ENCODE results near the gene SLC16A4. TPM values are rescaled to one million over a fixed set of nuclear protein-coding genes. Genes with fewer than 3 reads are reported as not detected.

Gene SLC16A4
- total RNA-seq, 2 experiments from 2014 or later = 0.22 to 0.38 TPM

DNA sequence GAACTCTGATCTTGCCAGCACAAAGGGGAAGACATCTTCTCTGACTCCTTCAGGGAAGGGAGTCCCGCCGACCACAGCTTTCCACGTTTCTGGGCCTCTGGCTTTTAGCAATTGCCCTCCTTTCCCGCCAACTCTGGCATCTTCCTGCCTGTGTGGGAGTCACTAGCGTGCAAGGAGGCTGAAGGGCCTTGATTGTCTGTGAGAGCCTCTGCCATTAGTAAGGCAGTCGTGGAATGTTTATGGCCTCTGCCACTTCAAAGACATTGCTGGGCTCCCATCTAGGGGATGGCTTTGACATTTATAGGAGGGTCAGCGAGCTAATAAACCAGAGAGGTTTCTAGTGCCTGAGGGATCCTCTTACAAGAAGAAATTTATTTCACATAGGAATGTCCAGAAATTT lies 45.8 kb upstream of the SLC16A4 start:
- H3K4me1 ChIP-seq (ENCODE audit: insufficient read depth, low read length, poor library complexity, severe bottlenecking) = peaks cover 3% of the 10 kb centered on the region
- no peaks in the 10 kb centered on the region for H3K9me2 ChIP-seq (ENCODE audit: insufficient read depth, low read length)
- H3K4me3 ChIP-seq (ENCODE audit: low read depth, low read length, poor library complexity, severe bottlenecking) = no peak overlapping the region
- H3K27ac ChIP-seq (ENCODE audit: low read depth, low read length, poor library complexity, severe bottlenecking) = no peak overlapping the region
- H3K79me2 ChIP-seq (ENCODE audit: insufficient read depth, low read depth, low read length) = no peaks in the 10 kb centered on the region
- ChIA-PET CTCF (ENCODE audit: unreplicated experiment) (interaction anchor here (0.6 kb wide), 1 partner anchor 98 kb away, joined by 3 read pairs; no protein-coding TSS in a partner anchor), POLR2A (no interaction called here)
- no peak overlapping the region for H2AFZ ChIP-seq (ENCODE audit: low read length)
- no peaks in the 10 kb centered on the region for H3K9me3 ChIP-seq (ENCODE audit: low read length)
- no peaks in the 10 kb centered on the region for H4K20me1 ChIP-seq (ENCODE audit: insufficient read depth, low read length)
- TF ChIP-seq, protein P1, sequence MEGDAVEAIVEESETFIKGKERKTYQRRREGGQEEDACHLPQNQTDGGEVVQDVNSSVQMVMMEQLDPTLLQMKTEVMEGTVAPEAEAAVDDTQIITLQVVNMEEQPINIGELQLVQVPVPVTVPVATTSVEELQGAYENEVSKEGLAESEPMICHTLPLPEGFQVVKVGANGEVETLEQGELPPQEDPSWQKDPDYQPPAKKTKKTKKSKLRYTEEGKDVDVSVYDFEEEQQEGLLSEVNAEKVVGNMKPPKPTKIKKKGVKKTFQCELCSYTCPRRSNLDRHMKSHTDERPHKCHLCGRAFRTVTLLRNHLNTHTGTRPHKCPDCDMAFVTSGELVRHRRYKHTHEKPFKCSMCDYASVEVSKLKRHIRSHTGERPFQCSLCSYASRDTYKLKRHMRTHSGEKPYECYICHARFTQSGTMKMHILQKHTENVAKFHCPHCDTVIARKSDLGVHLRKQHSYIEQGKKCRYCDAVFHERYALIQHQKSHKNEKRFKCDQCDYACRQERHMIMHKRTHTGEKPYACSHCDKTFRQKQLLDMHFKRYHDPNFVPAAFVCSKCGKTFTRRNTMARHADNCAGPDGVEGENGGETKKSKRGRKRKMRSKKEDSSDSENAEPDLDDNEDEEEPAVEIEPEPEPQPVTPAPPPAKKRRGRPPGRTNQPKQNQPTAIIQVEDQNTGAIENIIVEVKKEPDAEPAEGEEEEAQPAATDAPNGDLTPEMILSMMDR (conservative IDR thresholded peaks at IDR 0.05; ENCODE audit: low read length) = no peak
- no peak for TF ChIP-seq EZH2phosphoT487 (IDR thresholded peaks at IDR 0.05; ENCODE audit: borderline replicate concordance, low read depth, low read length)
- H3K4me2 ChIP-seq (ENCODE audit: low read length) = no peak overlapping the region
- no peaks in the 10 kb centered on the region for H3K36me3 ChIP-seq (ENCODE audit: insufficient read depth, low read length)
- DNase-seq (ENCODE audit: low spot score) = no peak
- intact Hi-C loops (cut with micrococcal nuclease; ENCODE audit: unreplicated experiment) = no loop called here
- BruUV-seq (replicated peaks) = no TSS peak

GRCh38 chr1:110434946-110435345 lies 44.1 kb upstream of the SLC16A4 start:
- Histone ChIP-seq H3K9me2 (ENCODE audit: insufficient read depth, low read length) (no peaks in the 10 kb centered on the region), H2AFZ (ENCODE audit: low read length) (no peak overlapping the region), H4K20me1 (ENCODE audit: insufficient read depth, low read length) (no peaks in the 10 kb centered on the region), H3K4me2 (ENCODE audit: low read length) (no peak overlapping the region), H3K9me3 (ENCODE audit: low read length) (no peaks in the 10 kb centered on the region), H3K4me3 (ENCODE audit: low read depth, low read length, poor library complexity, severe bottlenecking) (no peak overlapping the region), H3K27ac (ENCODE audit: low read depth, low read length, poor library complexity, severe bottlenecking) (no peak overlapping the region), H3K79me2 (ENCODE audit: insufficient read depth, low read depth, low read length) (no peaks in the 10 kb centered on the region), H3K4me1 (ENCODE audit: insufficient read depth, low read length, poor library complexity, severe bottlenecking) (peaks cover 12% of the 10 kb centered on the region), H3K36me3 (ENCODE audit: insufficient read depth, low read length) (no peaks in the 10 kb centered on the region)
- intact Hi-C loops (cut with micrococcal nuclease; ENCODE audit: unreplicated experiment) = no loop called here
- ChIA-PET POLR2A (interaction anchor here (0.7 kb wide), 1 partner anchor 225 kb away, joined by 4 read pairs; the partner anchor contains the start of gene KCNC4), CTCF (ENCODE audit: unreplicated experiment) (no interaction called here)
- no TSS peak for BruUV-seq (replicated peaks)
- no peak for TF ChIP-seq EZH2phosphoT487 (IDR thresholded peaks at IDR 0.05; ENCODE audit: borderline replicate concordance, low read depth, low read length)
- TF ChIP-seq, protein P1 (conservative IDR thresholded peaks at IDR 0.05; ENCODE audit: low read length) = no peak
- no peak for DNase-seq (ENCODE audit: low spot score)

DNA sequence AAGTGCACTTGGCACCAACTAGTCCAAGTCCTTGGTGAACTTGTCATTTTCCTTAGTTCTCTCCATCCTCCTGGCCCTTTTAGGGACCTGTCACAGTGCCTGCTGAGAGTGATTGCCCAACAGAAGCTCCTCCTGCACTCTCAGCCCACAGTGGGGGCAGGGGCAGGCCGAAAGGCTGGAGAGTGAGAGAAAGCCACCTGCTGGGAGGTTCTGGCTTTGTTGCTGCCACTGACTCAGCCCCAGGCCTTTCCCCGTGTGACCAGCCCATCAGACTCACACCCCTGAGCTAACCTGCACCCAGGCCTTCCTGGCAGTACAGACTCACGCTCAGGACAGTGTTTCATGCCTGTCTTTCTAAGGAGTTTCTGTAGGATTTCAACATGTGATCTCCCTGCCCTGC lies 43.0 kb upstream of the SLC16A4 start:
- peaks cover 12% of the 10 kb centered on the region for H3K4me1 ChIP-seq (ENCODE audit: insufficient read depth, low read length, poor library complexity, severe bottlenecking)
- intact Hi-C loops (cut with micrococcal nuclease; ENCODE audit: unreplicated experiment) = no loop called here
- H3K36me3 ChIP-seq (ENCODE audit: insufficient read depth, low read length) = no peaks in the 10 kb centered on the region
- no TSS peak for BruUV-seq (replicated peaks)
- no peak overlapping the region for H3K4me3 ChIP-seq (ENCODE audit: low read depth, low read length, poor library complexity, severe bottlenecking)
- no peaks in the 10 kb centered on the region for H3K9me3 ChIP-seq (ENCODE audit: low read length)
- H4K20me1 ChIP-seq (ENCODE audit: insufficient read depth, low read length) = no peaks in the 10 kb centered on the region
- no peaks in the 10 kb centered on the region for H3K79me2 ChIP-seq (ENCODE audit: insufficient read depth, low read depth, low read length)
- CTCF ChIA-PET (ENCODE audit: unreplicated experiment) = no interaction called here
- H2AFZ ChIP-seq (ENCODE audit: low read length) = no peak overlapping the region
- POLR2A ChIA-PET = no interaction called here
- no peaks in the 10 kb centered on the region for H3K9me2 ChIP-seq (ENCODE audit: insufficient read depth, low read length)
- no peak overlapping the region for H3K4me2 ChIP-seq (ENCODE audit: low read length)
- TF ChIP-seq EZH2phosphoT487 (IDR thresholded peaks at IDR 0.05; ENCODE audit: borderline replicate concordance, low read depth, low read length) = no peak
- TF ChIP-seq, protein P1 (conservative IDR thresholded peaks at IDR 0.05; ENCODE audit: low read length) = peak; percentile 23; the same call in 1 of the 2 replicates
- peak; percentile 34 for DNase-seq (ENCODE audit: low spot score)
- H3K27ac ChIP-seq (ENCODE audit: low read depth, low read length, poor library complexity, severe bottlenecking) = no peak overlapping the region

Data from OCI-LY7 (cell line).